ENCODE results near the gene STON2.

- no peak for TF ChIP-seq POLR2AphosphoS5 (IDR thresholded peaks at IDR 0.05; ENCODE audit: low read depth, low read length)
- TF ChIP-seq CHD1 (IDR thresholded peaks at IDR 0.05; ENCODE audit: low read depth, low read length): no peak
- TF ChIP-seq POLR2A (IDR thresholded peaks at IDR 0.05; ENCODE audit: control extremely low read depth in 1 of 2, low read depth in 2 of 2, low read length in 2 of 2): no peak
- no peak for TF ChIP-seq CEBPB (IDR thresholded peaks at IDR 0.05; ENCODE audit: low read depth, low read length)
- no peak for TF ChIP-seq CTCF (IDR thresholded peaks at IDR 0.05; ENCODE audit: control extremely low read depth in 1 of 3, insufficient read depth in 1 of 3, low read depth in 1 of 3, low read length in 3 of 3)
- TF ChIP-seq KDM1A (IDR thresholded peaks at IDR 0.05; ENCODE audit: borderline replicate concordance, low read length): no peak
- no peak for TF ChIP-seq CREB1 (IDR thresholded peaks at IDR 0.05)
- TF ChIP-seq NRF1 (IDR thresholded peaks at IDR 0.05; ENCODE audit: low read depth, low read length): no peak
- no peak for TF ChIP-seq TAF1 (IDR thresholded peaks at IDR 0.05; ENCODE audit: low read depth, low read length)
- no peak for TF ChIP-seq ATF2 (IDR thresholded peaks at IDR 0.05; ENCODE audit: low read length)
- no peak for TF ChIP-seq HDAC2 (IDR thresholded peaks at IDR 0.05; ENCODE audit: borderline replicate concordance in 1 of 2, low read depth in 2 of 2, low read length in 2 of 2)
Observed at GRCh38 chr14:81312289-81312876, 87.7 kb downstream of the STON2 start.

All from H1 (cell line).